Fibroblast of skin of right biceps (primary cell): ENCODE data around the gene DCDC2C.

Experiments
- DNase-seq: peaks from one replicate; pipeline ENCODE4 v3.0.0-alpha.2; 2013

DCDC2C gene

GRCh38 chr2:3747826-3748225 is 44.5 kb downstream of the DCDC2C start:
- DNase-seq: no peak

- no peak for DNase-seq
Measured at GRCh38 chr2:3749201-3749600, 45.8 kb downstream of the DCDC2C start.

- DNase-seq: no peak
Measured at GRCh38 chr2:3751251-3751650, 47.9 kb downstream of the DCDC2C start.

GRCh38 chr2:3751806-3752205 is 48.4 kb downstream of the DCDC2C start:
- no peak for DNase-seq

GRCh38 chr2:3752376-3752775 is 49.0 kb downstream of the DCDC2C start:
- no peak for DNase-seq

- DNase-seq: no peak
Measured at GRCh38 chr2:3753561-3753960, 50.2 kb downstream of the DCDC2C start.

GRCh38 chr2:3754280-3754679 is 50.9 kb downstream of the DCDC2C start:
- no peak for DNase-seq

- DNase-seq: no peak
Measured at GRCh38 chr2:3754795-3755194, 51.4 kb downstream of the DCDC2C start.

- no peak for DNase-seq
Measured at GRCh38 chr2:3755277-3755676, 51.9 kb downstream of the DCDC2C start.

GRCh38 chr2:3756306-3756705 is 52.9 kb downstream of the DCDC2C start:
- DNase-seq: no peak

GRCh38 chr2:3758906-3759305 is 55.5 kb downstream of the DCDC2C start:
- DNase-seq: no peak

- DNase-seq: peak; percentile 85
Measured at GRCh38 chr2:3759331-3759730, 56.0 kb downstream of the DCDC2C start.

- DNase-seq: no peak
Measured at GRCh38 chr2:3759761-3760160, 56.4 kb downstream of the DCDC2C start.

GRCh38 chr2:3761272-3761671 is 57.9 kb downstream of the DCDC2C start:
- no peak for DNase-seq

- no peak for DNase-seq
Measured at GRCh38 chr2:3762771-3763447, 59.5 kb downstream of the DCDC2C start.

- DNase-seq: no peak
Measured at GRCh38 chr2:3766824-3767223, 63.4 kb downstream of the DCDC2C start.

GRCh38 chr2:3768960-3769765 is 65.8 kb downstream of the DCDC2C start:
- no peak for DNase-seq

GRCh38 chr2:3769766-3770165 is 66.4 kb downstream of the DCDC2C start:
- DNase-seq: no peak

GRCh38 chr2:3770724-3771415 is 67.5 kb downstream of the DCDC2C start:
- no peak for DNase-seq

GRCh38 chr2:3771576-3771975 is 68.2 kb downstream of the DCDC2C start:
- no peak for DNase-seq

GRCh38 chr2:3774336-3774735 is 71.0 kb downstream of the DCDC2C start:
- DNase-seq: no peak

GRCh38 chr2:3776311-3776710 is 72.9 kb downstream of the DCDC2C start:
- DNase-seq: no peak

GRCh38 chr2:3777966-3778365 is 74.6 kb downstream of the DCDC2C start:
- no peak for DNase-seq
